Measurements from ENCODE around the gene SLC37A3.

DNA sequence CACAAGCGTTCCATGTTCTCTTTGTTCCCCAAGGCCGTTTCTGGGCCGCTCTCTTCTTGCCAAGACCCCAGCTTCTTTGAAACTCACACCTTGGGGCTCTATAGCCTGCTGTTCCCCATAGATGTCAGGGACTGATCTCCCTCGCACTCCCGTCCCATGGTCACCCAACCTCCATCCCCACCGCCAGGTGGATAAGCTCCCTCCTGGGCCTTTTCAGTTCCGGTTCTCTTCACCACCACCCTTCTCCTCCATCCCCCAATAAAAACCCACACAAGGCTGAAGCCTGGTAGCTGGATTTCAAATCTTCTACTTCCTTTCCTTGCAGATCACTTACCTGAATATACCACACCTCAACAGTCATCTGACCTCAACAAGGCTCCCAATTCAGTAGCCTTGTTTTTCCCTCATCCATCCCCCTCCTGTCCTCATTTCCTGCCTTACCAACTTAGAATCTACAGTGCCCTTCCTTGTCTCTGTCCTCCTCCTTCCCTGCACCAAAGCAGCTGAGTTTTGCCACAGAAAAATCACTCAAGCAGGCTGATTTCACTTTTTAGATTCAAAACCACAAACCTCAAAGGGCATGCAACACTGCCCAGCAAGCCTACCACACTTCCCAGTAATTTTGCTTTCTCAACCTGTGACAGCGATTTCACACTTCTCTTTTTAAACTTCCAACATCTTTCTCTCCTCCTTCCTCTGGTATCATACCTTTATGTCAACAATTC is 7.7 kb downstream of the SLC37A3 start:
- TF ChIP-seq, protein P1, sequence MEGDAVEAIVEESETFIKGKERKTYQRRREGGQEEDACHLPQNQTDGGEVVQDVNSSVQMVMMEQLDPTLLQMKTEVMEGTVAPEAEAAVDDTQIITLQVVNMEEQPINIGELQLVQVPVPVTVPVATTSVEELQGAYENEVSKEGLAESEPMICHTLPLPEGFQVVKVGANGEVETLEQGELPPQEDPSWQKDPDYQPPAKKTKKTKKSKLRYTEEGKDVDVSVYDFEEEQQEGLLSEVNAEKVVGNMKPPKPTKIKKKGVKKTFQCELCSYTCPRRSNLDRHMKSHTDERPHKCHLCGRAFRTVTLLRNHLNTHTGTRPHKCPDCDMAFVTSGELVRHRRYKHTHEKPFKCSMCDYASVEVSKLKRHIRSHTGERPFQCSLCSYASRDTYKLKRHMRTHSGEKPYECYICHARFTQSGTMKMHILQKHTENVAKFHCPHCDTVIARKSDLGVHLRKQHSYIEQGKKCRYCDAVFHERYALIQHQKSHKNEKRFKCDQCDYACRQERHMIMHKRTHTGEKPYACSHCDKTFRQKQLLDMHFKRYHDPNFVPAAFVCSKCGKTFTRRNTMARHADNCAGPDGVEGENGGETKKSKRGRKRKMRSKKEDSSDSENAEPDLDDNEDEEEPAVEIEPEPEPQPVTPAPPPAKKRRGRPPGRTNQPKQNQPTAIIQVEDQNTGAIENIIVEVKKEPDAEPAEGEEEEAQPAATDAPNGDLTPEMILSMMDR (conservative IDR thresholded peaks at IDR 0.05 in 1 of 2, IDR thresholded peaks at IDR 0.05 in 1 of 2; ENCODE audit: extremely low read depth in 1 of 2, insufficient read depth in 1 of 2, low read depth in 1 of 2, low read length in 2 of 2): no peak
- TF ChIP-seq EZH2 (IDR thresholded peaks at IDR 0.05; ENCODE audit: borderline replicate concordance, low read length): no peak

Data from mammary epithelial cell (primary cell).